Epithelial cell of proximal tubule (primary cell): ENCODE results near the gene BAIAP3. TPM values are rescaled to one million over a fixed set of nuclear protein-coding genes. Genes with fewer than 3 reads are reported as not detected.

Experiments
- DNase-seq: peaks from one replicate; pipeline ENCODE4 v3.0.0-alpha.2; 2011; ENCODE audit warnings: low read depth
- H3K4me3 ChIP-seq: 2 replicates; pipeline ENCODE4 v1.5.1; 2011; ENCODE audit warnings: low read depth, mild to moderate bottlenecking, low read length
- total RNA-seq: library from RNA; depleted of rRNA; stranded (reverse); fragments of >200 nt; gene quantifications from 2 replicates; pipeline ENCODE4 v1.2.3, GENCODE V29; 2015
- TF ChIP-seq, protein P1 (sequence below): conservative IDR thresholded peaks from 2 replicates; pipeline ENCODE4 v1.5.1; 2012; ENCODE audit warnings: low read depth, mild to moderate bottlenecking, low read length

The BAIAP3 gene
- total RNA-seq, 1 donor from 2014 or later: 3.9 TPM

- no peak overlapping the region for H3K4me3 ChIP-seq
- TF ChIP-seq, protein P1, sequence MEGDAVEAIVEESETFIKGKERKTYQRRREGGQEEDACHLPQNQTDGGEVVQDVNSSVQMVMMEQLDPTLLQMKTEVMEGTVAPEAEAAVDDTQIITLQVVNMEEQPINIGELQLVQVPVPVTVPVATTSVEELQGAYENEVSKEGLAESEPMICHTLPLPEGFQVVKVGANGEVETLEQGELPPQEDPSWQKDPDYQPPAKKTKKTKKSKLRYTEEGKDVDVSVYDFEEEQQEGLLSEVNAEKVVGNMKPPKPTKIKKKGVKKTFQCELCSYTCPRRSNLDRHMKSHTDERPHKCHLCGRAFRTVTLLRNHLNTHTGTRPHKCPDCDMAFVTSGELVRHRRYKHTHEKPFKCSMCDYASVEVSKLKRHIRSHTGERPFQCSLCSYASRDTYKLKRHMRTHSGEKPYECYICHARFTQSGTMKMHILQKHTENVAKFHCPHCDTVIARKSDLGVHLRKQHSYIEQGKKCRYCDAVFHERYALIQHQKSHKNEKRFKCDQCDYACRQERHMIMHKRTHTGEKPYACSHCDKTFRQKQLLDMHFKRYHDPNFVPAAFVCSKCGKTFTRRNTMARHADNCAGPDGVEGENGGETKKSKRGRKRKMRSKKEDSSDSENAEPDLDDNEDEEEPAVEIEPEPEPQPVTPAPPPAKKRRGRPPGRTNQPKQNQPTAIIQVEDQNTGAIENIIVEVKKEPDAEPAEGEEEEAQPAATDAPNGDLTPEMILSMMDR: no peak
- DNase-seq: no peak
Observed at GRCh38 chr16:1389762-1390161, 56.3 kb downstream of the BAIAP3 start.

GRCh38 chr16:1390239-1390779 lies 56.9 kb downstream of the BAIAP3 start:
- no peak overlapping the region for H3K4me3 ChIP-seq
- TF ChIP-seq, protein P1: no peak
- DNase-seq: no peak

DNA sequence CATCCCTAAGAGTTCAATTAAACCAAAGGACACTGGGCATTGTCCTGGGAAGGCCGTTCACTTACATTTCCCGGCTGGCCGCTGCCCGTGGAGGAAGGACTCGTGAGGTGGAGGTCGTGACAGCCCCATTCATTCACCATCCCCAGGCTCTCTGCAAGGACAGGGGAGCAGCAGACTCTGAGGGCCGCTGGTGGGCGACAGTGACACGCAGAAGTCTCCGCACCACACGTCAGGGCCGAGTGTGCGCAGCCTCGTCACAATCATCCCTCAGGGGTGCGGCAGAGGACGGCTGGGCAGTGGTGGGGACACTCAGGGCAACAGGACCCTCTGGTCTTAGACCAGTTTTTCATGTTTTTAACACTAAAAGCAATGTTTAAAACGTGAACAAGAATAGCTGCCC lies 59.4 kb downstream of the BAIAP3 start:
- no peak for DNase-seq
- TF ChIP-seq, protein P1: no peak
- H3K4me3 ChIP-seq: no peak overlapping the region

DNA sequence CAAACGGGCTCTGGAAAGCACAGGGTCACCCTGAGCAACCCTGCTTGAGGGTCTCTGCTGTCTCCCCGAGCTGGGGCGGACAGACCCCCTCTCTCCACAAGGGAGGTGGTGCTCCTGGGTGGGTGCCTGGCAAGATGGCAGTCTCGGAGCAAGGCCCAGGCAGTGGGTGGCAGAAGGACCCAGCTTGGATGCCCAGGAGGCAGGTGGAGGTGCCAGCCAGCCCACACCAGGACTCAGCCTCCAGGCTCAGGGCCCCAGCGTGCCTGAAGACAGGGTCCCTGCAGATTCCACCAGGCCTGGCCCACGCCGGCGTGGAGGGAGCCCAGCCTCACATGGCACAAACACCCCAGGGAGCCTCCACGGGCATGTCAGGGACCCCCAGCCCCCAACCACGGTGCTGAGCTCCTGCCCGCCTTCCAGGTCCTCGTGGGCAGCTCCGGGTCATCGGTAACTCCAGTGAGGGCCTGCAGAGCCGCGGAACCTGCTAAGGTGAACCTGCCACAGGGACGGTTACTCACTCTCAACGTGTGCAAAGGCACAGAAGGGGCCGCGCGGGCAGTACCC lies 60.2 kb downstream of the BAIAP3 start:
- H3K4me3 ChIP-seq: no peak overlapping the region
- TF ChIP-seq, protein P1: no peak
- DNase-seq: no peak

DNA sequence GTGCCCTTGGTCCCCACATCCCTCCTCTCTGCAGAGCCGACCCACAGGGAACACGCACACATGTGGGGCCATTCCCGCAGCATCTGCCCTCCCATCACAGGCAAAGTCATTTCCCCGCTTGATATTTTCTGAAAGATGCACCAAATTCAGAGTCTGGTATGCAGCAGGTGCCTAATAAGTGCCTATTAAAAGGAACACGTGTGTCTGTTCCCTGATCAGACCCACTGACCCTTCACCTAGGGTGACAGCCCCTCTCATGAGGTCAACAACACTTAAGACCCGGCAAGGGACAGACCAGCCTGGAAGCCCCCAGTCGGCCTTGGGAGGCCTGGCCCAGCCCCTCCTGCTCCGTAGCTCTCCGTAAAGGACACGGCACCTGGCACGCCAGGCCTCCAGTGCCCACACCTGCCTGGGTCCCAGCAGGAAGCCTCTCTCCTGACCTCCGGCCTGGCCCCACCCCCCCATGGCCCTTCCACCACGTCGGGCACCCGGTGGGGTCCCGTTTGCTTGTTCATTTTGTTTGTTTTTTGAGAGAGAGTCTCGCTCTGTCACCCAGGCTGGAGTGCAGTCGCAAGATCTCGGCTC lies 61.0 kb downstream of the BAIAP3 start:
- DNase-seq: no peak
- H3K4me3 ChIP-seq: no peak overlapping the region
- TF ChIP-seq, protein P1: no peak

- no peak overlapping the region for H3K4me3 ChIP-seq
- TF ChIP-seq, protein P1: no peak
- no peak for DNase-seq
Observed at GRCh38 chr16:1395444-1396031, 62.1 kb downstream of the BAIAP3 start.
